ENCODE measurements around the gene NELFCD.

GRCh38 chr20:59004763-59005522 lies 23.9 kb downstream of the NELFCD start:
- TF ChIP-seq YY1 (IDR thresholded peaks at IDR 0.05; ENCODE audit: insufficient read depth, insufficient read length) (no peak), ZNF274 (IDR thresholded peaks at IDR 0.05; ENCODE audit: low read depth, low read length) (no peak)
